A549 (cell line): ENCODE measurements around the gene CABP2.

Source experiments
- BHLHE40 ChIP-seq: IDR thresholded peaks from 2 replicates; pipeline ENCODE4 v1.6.1; 2012; ENCODE audit warnings: low read depth, low read length, inconsistent platforms
- CHD4 ChIP-seq: fragments of 200-600 bp; sonication (generic); IDR thresholded peaks from 2 replicates; pipeline ENCODE4 v1.6.1; 2016; ENCODE audit warnings: antibody characterized with exemption, mild to moderate bottlenecking, borderline replicate concordance
- CTCF ChIP-seq: fragments of >200 bp; sonication (Bioruptor Twin); formaldehyde crosslinking; IDR thresholded peaks from 3 replicates; pipeline ENCODE4 v1.5.1; 2016
- HEYL ChIP-seq: fragments of 250-450 bp; sonication (Bioruptor Pico); IDR thresholded peaks from 2 replicates; pipeline ENCODE4 v1.8.0; 2021; ENCODE audit warnings: mild to moderate bottlenecking, moderate library complexity
- MAZ ChIP-seq: fragments of 150-350 bp; IDR thresholded peaks from 2 replicates; pipeline ENCODE4 v1.6.1; 2014; ENCODE audit warnings: antibody characterized with exemption, low read depth, low read length, borderline replicate concordance
- SREBF2 ChIP-seq: fragments of 450-650 bp; IDR thresholded peaks from 2 replicates; pipeline ENCODE4 v1.6.1; 2014; ENCODE audit warnings: mild to moderate bottlenecking, moderate library complexity

GRCh38 chr11:67500484-67500821, 22.8 kb downstream of the CABP2 start:
- TF ChIP-seq MAZ (no peak), BHLHE40 (no peak), SREBF2 (no peak), CHD4 (no peak), CTCF (no peak), HEYL (no peak)
